A549 (cell line): ENCODE data around the gene BCL2.

Experiments
- CEBPB ChIP-seq, 2 experiments: fragments of >200 bp in 1 of 2; sonication (Bioruptor Twin) in 1 of 2; formaldehyde crosslinking in 1 of 2; IDR thresholded peaks; 2 replicates each; pipeline ENCODE4 v1.6.1; 2012 to 2016
- EHMT2 ChIP-seq: fragments of 200-600 bp; sonication (generic); IDR thresholded peaks from 2 replicates; pipeline ENCODE4 v1.6.1; 2016; ENCODE audit warnings: antibody characterized with exemption, low read depth, mild to moderate bottlenecking, moderate library complexity
- EP300 ChIP-seq, 2 experiments: fragments of >200 bp; sonication (Bioruptor Twin); formaldehyde crosslinking; IDR thresholded peaks; 2 replicates in 1 of 2; 3 replicates in 1 of 2; pipeline ENCODE4 v1.6.1; 2016 to 2017
- GATA3 ChIP-seq: IDR thresholded peaks from 2 replicates; pipeline ENCODE4 v1.6.1; 2012; ENCODE audit warnings: borderline replicate concordance
- HDAC2 ChIP-seq: fragments of 200-600 bp; sonication (generic); IDR thresholded peaks from 2 replicates; pipeline ENCODE4 v1.6.1; 2016
- MAZ ChIP-seq: fragments of 150-350 bp; IDR thresholded peaks from 2 replicates; pipeline ENCODE4 v1.6.1; 2014; ENCODE audit warnings: antibody characterized with exemption, low read depth, low read length, borderline replicate concordance
- POLR2AphosphoS2 ChIP-seq: conservative IDR thresholded peaks from 2 replicates; pipeline ENCODE4 v1.6.1; 2012; ENCODE audit warnings: low read length, improper control_type of control experiment, inconsistent platforms
- RARB ChIP-seq: fragments of 250-450 bp; sonication (Bioruptor Pico); IDR thresholded peaks from 2 replicates; pipeline ENCODE4 v1.8.0; 2021; ENCODE audit warnings: mild to moderate bottlenecking, moderate library complexity
- RFX5 ChIP-seq: fragments of 450-650 bp; IDR thresholded peaks from 2 replicates; pipeline ENCODE4 v1.7.1; 2014; ENCODE audit warnings: antibody characterized with exemption, mild to moderate bottlenecking, moderate library complexity
- ZFP36 ChIP-seq: fragments of 450-650 bp; IDR thresholded peaks from 2 replicates; pipeline ENCODE4 v1.6.1; 2014; ENCODE audit warnings: borderline replicate concordance; ENCODE audit not compliant: partially characterized antibody
- TF ChIP-seq, protein P1 (sequence below): fragments of >200 bp; sonication (Bioruptor Twin); formaldehyde crosslinking; IDR thresholded peaks from 3 replicates; pipeline ENCODE4 v1.5.1; 2016

DNA sequence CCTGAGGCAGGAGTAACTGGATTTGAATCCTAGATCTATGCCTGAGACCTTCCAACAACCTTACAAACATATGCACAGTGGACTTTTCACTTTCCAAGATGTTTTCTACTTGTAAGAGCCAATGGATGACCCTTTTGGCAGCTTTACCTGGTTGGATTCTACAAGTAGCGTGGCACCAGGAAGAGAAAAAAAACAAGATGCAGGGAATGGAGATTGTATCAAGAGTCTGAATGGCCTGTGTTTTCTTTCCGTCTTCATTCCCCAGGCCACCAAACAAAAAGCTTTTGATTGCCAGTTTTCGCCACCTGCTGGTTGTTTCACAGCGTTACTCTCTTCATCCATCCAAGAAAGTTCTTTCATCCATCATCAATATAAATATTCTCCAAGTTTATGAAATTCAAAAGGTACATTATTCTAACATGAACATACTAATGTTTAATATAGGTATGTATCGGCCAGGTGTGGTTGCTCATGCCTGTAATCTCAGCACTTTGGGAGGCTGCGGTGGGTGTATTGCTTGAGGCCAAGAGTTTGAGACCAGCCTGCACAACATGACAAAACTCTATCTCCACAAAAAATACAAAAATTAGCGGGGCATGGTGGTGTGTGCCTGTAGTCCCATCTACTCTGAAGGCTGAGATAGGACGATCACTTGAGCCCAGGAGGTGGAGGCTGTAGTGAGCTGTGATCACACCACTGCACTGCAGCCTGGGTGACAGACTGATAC lies 3.5 kb upstream of the BCL2 start:
- TF ChIP-seq, protein P1, sequence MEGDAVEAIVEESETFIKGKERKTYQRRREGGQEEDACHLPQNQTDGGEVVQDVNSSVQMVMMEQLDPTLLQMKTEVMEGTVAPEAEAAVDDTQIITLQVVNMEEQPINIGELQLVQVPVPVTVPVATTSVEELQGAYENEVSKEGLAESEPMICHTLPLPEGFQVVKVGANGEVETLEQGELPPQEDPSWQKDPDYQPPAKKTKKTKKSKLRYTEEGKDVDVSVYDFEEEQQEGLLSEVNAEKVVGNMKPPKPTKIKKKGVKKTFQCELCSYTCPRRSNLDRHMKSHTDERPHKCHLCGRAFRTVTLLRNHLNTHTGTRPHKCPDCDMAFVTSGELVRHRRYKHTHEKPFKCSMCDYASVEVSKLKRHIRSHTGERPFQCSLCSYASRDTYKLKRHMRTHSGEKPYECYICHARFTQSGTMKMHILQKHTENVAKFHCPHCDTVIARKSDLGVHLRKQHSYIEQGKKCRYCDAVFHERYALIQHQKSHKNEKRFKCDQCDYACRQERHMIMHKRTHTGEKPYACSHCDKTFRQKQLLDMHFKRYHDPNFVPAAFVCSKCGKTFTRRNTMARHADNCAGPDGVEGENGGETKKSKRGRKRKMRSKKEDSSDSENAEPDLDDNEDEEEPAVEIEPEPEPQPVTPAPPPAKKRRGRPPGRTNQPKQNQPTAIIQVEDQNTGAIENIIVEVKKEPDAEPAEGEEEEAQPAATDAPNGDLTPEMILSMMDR = peak; percentile 66
- TF ChIP-seq POLR2AphosphoS2 (no peak), HDAC2 (no peak), CEBPB (IDR thresholded peaks at IDR 0.05) (no peak), ZFP36 (no peak), EHMT2 (no peak), GATA3 (no peak), RARB (CRISPR knock-in tag) (no peak), RFX5 (no peak), EP300 (IDR thresholded peaks at IDR 0.05) (no peak), MAZ (no peak)
